ENCODE results near the gene DDX1.

DNA sequence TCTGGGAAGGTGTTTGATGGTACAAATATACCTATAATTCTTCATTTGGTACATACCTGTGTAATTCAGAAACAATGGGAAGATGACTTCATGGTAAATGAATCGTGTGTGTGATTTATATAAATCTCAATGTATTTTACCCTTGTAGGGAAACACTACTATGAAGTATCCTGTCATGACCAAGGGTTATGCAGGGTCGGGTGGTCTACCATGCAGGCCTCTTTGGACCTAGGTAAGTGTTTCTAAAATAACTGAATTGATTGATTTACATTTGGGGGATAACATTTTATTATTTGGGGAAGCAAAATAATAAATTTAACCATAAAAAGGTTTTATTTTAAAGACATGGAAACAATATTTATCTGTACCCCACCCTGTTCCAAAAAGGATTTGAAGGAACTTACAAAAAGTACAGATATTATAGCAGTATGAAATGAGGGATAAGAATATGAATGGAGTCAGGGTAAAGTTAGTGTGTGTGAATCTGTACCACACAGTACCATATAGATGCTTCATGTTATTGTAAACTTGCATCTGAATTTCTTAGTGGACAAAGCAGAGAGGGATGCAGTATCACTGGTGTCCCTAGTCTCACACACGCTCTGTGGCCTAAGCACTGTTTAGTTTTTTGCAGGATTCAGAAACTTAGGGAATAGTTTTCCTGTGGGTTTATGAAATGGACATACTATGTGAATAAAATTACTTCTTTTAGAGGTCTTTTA lies 11.5 kb downstream of the DDX1 start:
- TF ChIP-seq ZSCAN30 (tag by site-specific recombination; IDR thresholded peaks at IDR 0.05) (no peak), CTCF (tag by site-specific recombination; IDR thresholded peaks at IDR 0.05) (no peak), YY2 (tag by site-specific recombination; IDR thresholded peaks at IDR 0.05) (no peak), HOXC10 (CRISPR knock-in tag; IDR thresholded peaks at IDR 0.05) (no peak), ZBTB21 (tag by site-specific recombination; IDR thresholded peaks at IDR 0.05) (no peak)
- TF ChIP-seq, protein P1, sequence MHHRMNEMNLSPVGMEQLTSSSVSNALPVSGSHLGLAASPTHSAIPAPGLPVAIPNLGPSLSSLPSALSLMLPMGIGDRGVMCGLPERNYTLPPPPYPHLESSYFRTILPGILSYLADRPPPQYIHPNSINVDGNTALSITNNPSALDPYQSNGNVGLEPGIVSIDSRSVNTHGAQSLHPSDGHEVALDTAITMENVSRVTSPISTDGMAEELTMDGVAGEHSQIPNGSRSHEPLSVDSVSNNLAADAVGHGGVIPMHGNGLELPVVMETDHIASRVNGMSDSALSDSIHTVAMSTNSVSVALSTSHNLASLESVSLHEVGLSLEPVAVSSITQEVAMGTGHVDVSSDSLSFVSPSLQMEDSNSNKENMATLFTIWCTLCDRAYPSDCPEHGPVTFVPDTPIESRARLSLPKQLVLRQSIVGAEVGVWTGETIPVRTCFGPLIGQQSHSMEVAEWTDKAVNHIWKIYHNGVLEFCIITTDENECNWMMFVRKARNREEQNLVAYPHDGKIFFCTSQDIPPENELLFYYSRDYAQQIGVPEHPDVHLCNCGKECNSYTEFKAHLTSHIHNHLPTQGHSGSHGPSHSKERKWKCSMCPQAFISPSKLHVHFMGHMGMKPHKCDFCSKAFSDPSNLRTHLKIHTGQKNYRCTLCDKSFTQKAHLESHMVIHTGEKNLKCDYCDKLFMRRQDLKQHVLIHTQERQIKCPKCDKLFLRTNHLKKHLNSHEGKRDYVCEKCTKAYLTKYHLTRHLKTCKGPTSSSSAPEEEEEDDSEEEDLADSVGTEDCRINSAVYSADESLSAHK (tag by site-specific recombination; IDR thresholded peaks at IDR 0.05), result no peak
- TF ChIP-seq, protein P2, sequence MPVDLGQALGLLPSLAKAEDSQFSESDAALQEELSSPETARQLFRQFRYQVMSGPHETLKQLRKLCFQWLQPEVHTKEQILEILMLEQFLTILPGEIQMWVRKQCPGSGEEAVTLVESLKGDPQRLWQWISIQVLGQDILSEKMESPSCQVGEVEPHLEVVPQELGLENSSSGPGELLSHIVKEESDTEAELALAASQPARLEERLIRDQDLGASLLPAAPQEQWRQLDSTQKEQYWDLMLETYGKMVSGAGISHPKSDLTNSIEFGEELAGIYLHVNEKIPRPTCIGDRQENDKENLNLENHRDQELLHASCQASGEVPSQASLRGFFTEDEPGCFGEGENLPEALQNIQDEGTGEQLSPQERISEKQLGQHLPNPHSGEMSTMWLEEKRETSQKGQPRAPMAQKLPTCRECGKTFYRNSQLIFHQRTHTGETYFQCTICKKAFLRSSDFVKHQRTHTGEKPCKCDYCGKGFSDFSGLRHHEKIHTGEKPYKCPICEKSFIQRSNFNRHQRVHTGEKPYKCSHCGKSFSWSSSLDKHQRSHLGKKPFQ (tag by site-specific recombination; IDR thresholded peaks at IDR 0.05), result no peak
- TF ChIP-seq, protein P3, sequence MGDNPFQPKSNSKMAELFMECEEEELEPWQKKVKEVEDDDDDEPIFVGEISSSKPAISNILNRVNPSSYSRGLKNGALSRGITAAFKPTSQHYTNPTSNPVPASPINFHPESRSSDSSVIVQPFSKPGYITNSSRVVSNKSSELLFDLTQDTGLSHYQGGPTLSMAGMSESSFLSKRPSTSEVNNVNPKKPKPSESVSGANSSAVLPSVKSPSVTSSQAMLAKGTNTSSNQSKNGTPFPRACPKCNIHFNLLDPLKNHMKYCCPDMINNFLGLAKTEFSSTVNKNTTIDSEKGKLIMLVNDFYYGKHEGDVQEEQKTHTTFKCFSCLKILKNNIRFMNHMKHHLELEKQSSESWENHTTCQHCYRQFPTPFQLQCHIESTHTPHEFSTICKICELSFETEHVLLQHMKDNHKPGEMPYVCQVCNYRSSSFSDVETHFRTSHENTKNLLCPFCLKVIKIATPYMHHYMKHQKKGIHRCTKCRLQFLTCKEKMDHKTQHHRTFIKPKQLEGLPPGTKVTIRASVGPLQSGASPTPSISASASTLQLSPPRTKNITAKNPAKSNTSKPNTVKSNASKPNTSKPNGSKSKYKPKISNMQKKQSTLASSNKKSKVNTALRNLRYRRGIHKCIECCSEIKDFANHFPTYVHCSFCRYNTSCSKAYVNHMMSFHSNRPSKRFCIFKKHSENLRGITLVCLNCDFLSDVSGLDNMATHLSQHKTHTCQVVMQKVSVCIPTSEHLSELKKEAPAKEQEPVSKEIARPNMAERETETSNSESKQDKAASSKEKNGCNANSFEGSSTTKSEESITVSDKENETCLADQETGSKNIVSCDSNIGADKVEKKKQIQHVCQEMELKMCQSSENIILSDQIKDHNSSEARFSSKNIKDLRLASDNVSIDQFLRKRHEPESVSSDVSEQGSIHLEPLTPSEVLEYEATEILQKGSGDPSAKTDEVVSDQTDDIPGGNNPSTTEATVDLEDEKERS (tag by site-specific recombination; IDR thresholded peaks at IDR 0.05), result no peak
